IMR-90 (cell line): ENCODE results near the gene ZBTB22. TPM values are rescaled to one million over a fixed set of nuclear protein-coding genes. Genes with fewer than 3 reads are reported as not detected.
"Not testable (repeated sequence)": the region's sequence is repeated elsewhere in the genome, so short reads cannot be mapped to it uniquely, and the experiment has no call there.

Experiments used
- ATAC-seq: fragments of 200-7000 bp; cut with Tn5 transposase; 2 replicates; pipeline ENCODE4 v1.9.1; 2020; ENCODE audit warnings: low read depth, mild to moderate bottlenecking, moderate library complexity
- BruUV-seq: library from RNA; stranded (reverse); fragments of 400-500 nt; replicated peaks from 2 replicates; lab custom pipeline; 2021; lab: Mats Ljungman, UMichigan
- CTCF ChIA-PET: fragments of 300-600 bp; formaldehyde crosslinking; extraction: SDS; loops from one replicate; lab custom pipeline; 2021; ENCODE audit warnings: antibody characterized with exemption; lab: Yijun Ruan, JAX
- POLR2A ChIA-PET: fragments of 300-600 bp; sonication (Branson Sonifier 250); formaldehyde crosslinking; loops from one replicate; lab custom pipeline; 2022; ENCODE audit warnings: antibody characterized with exemption; ENCODE audit not compliant: unreplicated experiment; lab: Charles Lee
- DNase-seq: peaks from one replicate; pipeline ENCODE4 v3.0.0; 2013
- H2AFZ ChIP-seq: replicated peaks from 2 replicates; pipeline ENCODE3; 2013; ENCODE audit warnings: low read length, mild to moderate bottlenecking; ENCODE audit not compliant: poor library complexity
- H2AK5ac ChIP-seq: 2 replicates; pipeline ENCODE4 v1.6.1; 2013; ENCODE audit warnings: low read depth, low read length, inconsistent platforms
- H2AK9ac ChIP-seq: replicated peaks from 2 replicates; pipeline ENCODE3; 2013; ENCODE audit warnings: mild to moderate bottlenecking, low read depth, low read length, moderate library complexity; ENCODE audit not compliant: poor library complexity
- H2BK120ac ChIP-seq: 2 replicates; pipeline ENCODE4 v1.6.1; 2013; ENCODE audit warnings: low read depth, low read length, inconsistent platforms
- H2BK15ac ChIP-seq: 3 replicates; pipeline ENCODE4 v1.6.1; 2013; ENCODE audit warnings: low read depth, low read length, inconsistent platforms
- H2BK20ac ChIP-seq: 2 replicates; pipeline ENCODE4 v1.6.1; 2013; ENCODE audit warnings: low read depth, mild to moderate bottlenecking, inconsistent platforms, low read length, moderate library complexity
- H2BK5ac ChIP-seq: 2 replicates; pipeline ENCODE4 v1.6.1; 2013; ENCODE audit warnings: mild to moderate bottlenecking, low read depth, low read length, inconsistent platforms; ENCODE audit not compliant: poor library complexity, severe bottlenecking
- H3K14ac ChIP-seq: replicated peaks from 2 replicates; pipeline ENCODE4 v1.6.1; 2013; ENCODE audit warnings: low read depth, low read length, inconsistent platforms
- H3K18ac ChIP-seq: 2 replicates; pipeline ENCODE4 v1.6.1; 2013; ENCODE audit warnings: low read depth, low read length, control low read depth
- H3K23ac ChIP-seq: 2 replicates; pipeline ENCODE4 v1.6.1; 2013; ENCODE audit warnings: low read depth, low read length, inconsistent platforms
- H3K27ac ChIP-seq: 2 replicates; pipeline ENCODE4 v1.5.1; 2013; ENCODE audit warnings: mild to moderate bottlenecking, control low read depth, low read length; ENCODE audit not compliant: insufficient read depth
- H3K27me3 ChIP-seq: 2 replicates; pipeline ENCODE4 v1.6.1; 2013; ENCODE audit warnings: low read length; ENCODE audit not compliant: control insufficient read depth, insufficient read depth
- H3K36me3 ChIP-seq: 2 replicates; pipeline ENCODE4 v1.6.1; 2013; ENCODE audit warnings: low read length, mixed read lengths; ENCODE audit not compliant: control insufficient read depth, insufficient read depth
- H3K4ac ChIP-seq: 2 replicates; pipeline ENCODE4 v1.6.1; 2013; ENCODE audit warnings: low read depth, low read length, inconsistent platforms
- H3K4me1 ChIP-seq: 2 replicates; pipeline ENCODE4 v1.6.1; 2013; ENCODE audit warnings: low read length, mixed read lengths; ENCODE audit not compliant: control insufficient read depth, insufficient read depth
- H3K4me2 ChIP-seq: 2 replicates; pipeline ENCODE4 v1.6.1; 2013; ENCODE audit warnings: low read depth, mild to moderate bottlenecking, control low read depth, low read length, moderate library complexity
- H3K4me3 ChIP-seq: 2 replicates; pipeline ENCODE4 v1.5.1; 2013; ENCODE audit warnings: low read depth, mild to moderate bottlenecking, control low read depth, low read length, moderate library complexity; ENCODE audit not compliant: insufficient read depth
- H3K56ac ChIP-seq: 2 replicates; pipeline ENCODE4 v1.6.1; 2013; ENCODE audit warnings: low read length, inconsistent platforms; ENCODE audit not compliant: insufficient read depth; ENCODE audit errors: extremely low read depth
- H3K79me1 ChIP-seq, 2 experiments: 2 replicates each; pipeline ENCODE4 v1.6.1; 2013; ENCODE audit warnings: low read length in 2 of 2, inconsistent platforms in 1 of 2, low read depth in 1 of 2
- H3K9ac ChIP-seq: 2 replicates; pipeline ENCODE4 v1.6.1; 2013; ENCODE audit warnings: low read depth, low read length, control low read depth
- H3K9me1 ChIP-seq: 2 replicates; pipeline ENCODE4 v1.6.1; 2013; ENCODE audit warnings: low read length, inconsistent platforms; ENCODE audit not compliant: insufficient read depth
- H3K9me3 ChIP-seq: 2 replicates; pipeline ENCODE4 v1.6.1; 2013; ENCODE audit warnings: low read length; ENCODE audit not compliant: control insufficient read depth, insufficient read depth
- H4K20me1 ChIP-seq: 2 replicates; pipeline ENCODE4 v1.6.1; 2013; ENCODE audit warnings: low read length, inconsistent platforms; ENCODE audit not compliant: insufficient read depth
- H4K5ac ChIP-seq: 2 replicates; pipeline ENCODE4 v1.6.1; 2013; ENCODE audit warnings: mild to moderate bottlenecking, low read depth, low read length, control low read depth
- H4K8ac ChIP-seq, 2 experiments: 2 replicates each; pipeline ENCODE4 v1.6.1; 2013; ENCODE audit warnings: low read depth in 2 of 2, low read length in 2 of 2, control low read depth in 1 of 2, inconsistent platforms in 1 of 2
- H4K91ac ChIP-seq: 2 replicates; pipeline ENCODE4 v1.6.1; 2013; ENCODE audit warnings: low read depth, low read length, inconsistent platforms; ENCODE audit not compliant: insufficient read depth
- CEBPB ChIP-seq: IDR thresholded peaks from 2 replicates; pipeline ENCODE4 v1.6.1; 2012; ENCODE audit warnings: low read depth, low read length, improper control_type of control experiment
- FOS ChIP-seq: fragments of 150-350 bp; IDR thresholded peaks from 2 replicates; pipeline ENCODE4 v1.6.1; 2016; ENCODE audit warnings: low read depth, low read length
- WGBS, 2 experiments: methylation state at CpG; one replicate each; pipeline versions ENCODE4 v1.1.5 to v1.1.7; 2013; ENCODE audit warnings: missing lambda C conversion rate in 2 of 2; ENCODE audit not compliant: insufficient read length in 1 of 2; ENCODE audit errors: extremely low coverage in 2 of 2; 5-methylcytosine and 5-hydroxymethylcytosine counted together
- dilution Hi-C: fragments of 300-500 bp; cut with HindIII; formaldehyde crosslinking; loops from one replicate; pipeline ENCODE4 v1.14.3; 2018; ENCODE audit warnings: low sequenced_read_pairs; ENCODE audit not compliant: unreplicated experiment
- in situ Hi-C: fragments of 300-500 bp; cut with MboI; formaldehyde crosslinking; loops from 3 replicates; pipeline ENCODE4 v1.14.3; 2019; ENCODE audit warnings: low sequenced_read_pairs, inconsistent platforms, mixed read lengths
- intact Hi-C: fragments of 100-400 bp; cut with micrococcal nuclease; formaldehyde crosslinking; loops from 2 replicates; pipeline ENCODE4 v1.10.0; 2022
- polyA plus RNA-seq, 3 experiments: library from polyadenylated mRNA; depleted of rRNA; stranded (reverse); fragments of >200 nt; gene quantifications; 2 replicates each; pipeline ENCODE4 v1.2.3, GENCODE V29; 2012; ENCODE audit warnings: low replicate concordance in 1 of 3
- total RNA-seq: library from RNA; depleted of rRNA; stranded (reverse); fragments of >200 nt; gene quantifications from 2 replicates; pipeline ENCODE4 v1.2.3, GENCODE V29; 2012

Gene ZBTB22
- total and polyA plus RNA-seq, 2 of the 4 experiments (the other 2 are of a cell fraction): 6.8 to 13.0 TPM

DNA sequence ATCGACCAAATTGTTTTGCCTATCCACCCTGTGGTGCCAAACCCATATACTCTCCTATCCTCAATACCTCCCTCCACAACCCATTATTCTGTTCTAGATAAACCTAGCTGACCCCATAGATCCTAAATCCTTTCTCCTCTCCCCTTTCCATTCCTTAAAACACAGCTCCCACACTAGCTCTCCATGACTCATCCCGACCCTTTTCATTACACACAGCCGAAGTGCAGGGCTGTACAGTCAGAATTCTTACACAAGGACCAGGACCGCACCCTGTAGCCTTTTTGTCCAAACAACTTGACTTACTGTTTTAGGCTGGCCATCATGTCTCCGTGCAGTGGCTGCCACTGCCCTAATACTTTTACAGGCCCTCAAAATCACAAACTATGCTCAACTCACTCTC, 29.4 kb upstream of the ZBTB22 start:
- H3K23ac ChIP-seq, H4K91ac ChIP-seq, H3K36me3 ChIP-seq, H3K79me1 ChIP-seq, H2BK20ac ChIP-seq, POLR2A ChIA-PET, H2AFZ ChIP-seq, H3K18ac ChIP-seq, H4K5ac ChIP-seq, H4K8ac ChIP-seq, dilution Hi-C loops, H3K27ac ChIP-seq, H3K9ac ChIP-seq, H3K27me3 ChIP-seq, H3K4me1 ChIP-seq, intact Hi-C loops, CTCF ChIA-PET, H3K9me3 ChIP-seq, H2AK9ac ChIP-seq, H2BK120ac ChIP-seq, H4K20me1 ChIP-seq, H3K9me1 ChIP-seq, H3K4me2 ChIP-seq, H2BK15ac ChIP-seq, H2BK5ac ChIP-seq, H3K4me3 ChIP-seq, H3K56ac ChIP-seq, BruUV-seq, H3K4ac ChIP-seq, H3K14ac ChIP-seq, H2AK5ac ChIP-seq, in situ Hi-C loops: not testable (repeated sequence)
- WGBS, 2 experiments: 51% methylated on average over 4 of the region's 5 CpGs; no CpG with 5 or more reads in 1 of the 2 experiments
- DNase-seq: peak; percentile 58
- TF ChIP-seq CEBPB (peak; percentile 41; the same call in 1 of the 2 replicates), FOS (peak; percentile 56)
- peak; percentile 61 for ATAC-seq
